ENCODE data around the gene NATD1.

DNA sequence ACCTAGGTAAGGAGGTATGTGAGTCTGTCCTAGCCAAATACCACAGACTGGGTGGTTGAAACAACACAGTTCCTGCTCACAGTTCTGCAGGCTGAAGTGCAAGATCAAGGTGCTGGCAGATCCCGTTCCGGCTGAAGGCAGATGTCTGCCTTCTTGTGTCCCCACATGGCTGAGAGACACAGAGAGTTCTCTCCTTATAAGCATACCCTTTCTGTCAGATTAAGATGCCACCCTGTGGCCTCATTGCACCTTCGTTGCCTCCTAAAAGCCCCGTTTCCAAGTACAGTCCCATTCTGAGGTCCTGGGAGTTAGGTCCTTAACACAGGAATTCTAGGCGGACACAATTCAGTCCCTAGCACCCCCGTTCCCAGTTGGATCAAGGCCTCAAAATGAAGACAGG lies 30.1 kb downstream of the NATD1 start:
- TF ChIP-seq, protein P1, sequence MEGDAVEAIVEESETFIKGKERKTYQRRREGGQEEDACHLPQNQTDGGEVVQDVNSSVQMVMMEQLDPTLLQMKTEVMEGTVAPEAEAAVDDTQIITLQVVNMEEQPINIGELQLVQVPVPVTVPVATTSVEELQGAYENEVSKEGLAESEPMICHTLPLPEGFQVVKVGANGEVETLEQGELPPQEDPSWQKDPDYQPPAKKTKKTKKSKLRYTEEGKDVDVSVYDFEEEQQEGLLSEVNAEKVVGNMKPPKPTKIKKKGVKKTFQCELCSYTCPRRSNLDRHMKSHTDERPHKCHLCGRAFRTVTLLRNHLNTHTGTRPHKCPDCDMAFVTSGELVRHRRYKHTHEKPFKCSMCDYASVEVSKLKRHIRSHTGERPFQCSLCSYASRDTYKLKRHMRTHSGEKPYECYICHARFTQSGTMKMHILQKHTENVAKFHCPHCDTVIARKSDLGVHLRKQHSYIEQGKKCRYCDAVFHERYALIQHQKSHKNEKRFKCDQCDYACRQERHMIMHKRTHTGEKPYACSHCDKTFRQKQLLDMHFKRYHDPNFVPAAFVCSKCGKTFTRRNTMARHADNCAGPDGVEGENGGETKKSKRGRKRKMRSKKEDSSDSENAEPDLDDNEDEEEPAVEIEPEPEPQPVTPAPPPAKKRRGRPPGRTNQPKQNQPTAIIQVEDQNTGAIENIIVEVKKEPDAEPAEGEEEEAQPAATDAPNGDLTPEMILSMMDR (IDR thresholded peaks at IDR 0.05), result no peak
- no peak for TF ChIP-seq POLR2AphosphoS5 (IDR thresholded peaks at IDR 0.05)
- TF ChIP-seq POLR2A (IDR thresholded peaks at IDR 0.05), result no peak
